BLaER1 (cell line): ENCODE data around the gene ASB13.

Experiments used
- H3K27ac ChIP-seq: shearing (Covaris generic); formaldehyde crosslinking; 2 replicates; pipeline ENCODE4 v1.8.1; 2022
- H3K27me3 ChIP-seq: shearing (Covaris generic); formaldehyde crosslinking; 2 replicates; pipeline ENCODE4 v1.8.1; 2022
- H3K36me3 ChIP-seq: shearing (Covaris generic); formaldehyde crosslinking; 2 replicates; pipeline ENCODE4 v1.8.1; 2022
- H3K4me1 ChIP-seq: shearing (Covaris generic); formaldehyde crosslinking; 2 replicates; pipeline ENCODE4 v1.8.1; 2022
- H3K4me2 ChIP-seq: shearing (Covaris generic); formaldehyde crosslinking; 2 replicates; pipeline ENCODE4 v1.8.1; 2022
- H3K4me3 ChIP-seq: shearing (Covaris generic); formaldehyde crosslinking; 2 replicates; pipeline ENCODE4 v1.8.1; 2022
- H3K9ac ChIP-seq: shearing (Covaris generic); formaldehyde crosslinking; 2 replicates; pipeline ENCODE4 v1.8.1; 2022
- H3K9me3 ChIP-seq: shearing (Covaris generic); formaldehyde crosslinking; 2 replicates; pipeline ENCODE4 v1.8.1; 2022
- H4K20me1 ChIP-seq: shearing (Covaris generic); formaldehyde crosslinking; 2 replicates; pipeline ENCODE4 v1.8.1; 2022
- Cebpa-rat ChIP-seq: shearing (Covaris generic); IDR thresholded peaks from 2 replicates; pipeline ENCODE4 v1.8.1; 2022

ASB13 gene, protein sequence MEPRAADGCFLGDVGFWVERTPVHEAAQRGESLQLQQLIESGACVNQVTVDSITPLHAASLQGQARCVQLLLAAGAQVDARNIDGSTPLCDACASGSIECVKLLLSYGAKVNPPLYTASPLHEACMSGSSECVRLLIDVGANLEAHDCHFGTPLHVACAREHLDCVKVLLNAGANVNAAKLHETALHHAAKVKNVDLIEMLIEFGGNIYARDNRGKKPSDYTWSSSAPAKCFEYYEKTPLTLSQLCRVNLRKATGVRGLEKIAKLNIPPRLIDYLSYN

DNA sequence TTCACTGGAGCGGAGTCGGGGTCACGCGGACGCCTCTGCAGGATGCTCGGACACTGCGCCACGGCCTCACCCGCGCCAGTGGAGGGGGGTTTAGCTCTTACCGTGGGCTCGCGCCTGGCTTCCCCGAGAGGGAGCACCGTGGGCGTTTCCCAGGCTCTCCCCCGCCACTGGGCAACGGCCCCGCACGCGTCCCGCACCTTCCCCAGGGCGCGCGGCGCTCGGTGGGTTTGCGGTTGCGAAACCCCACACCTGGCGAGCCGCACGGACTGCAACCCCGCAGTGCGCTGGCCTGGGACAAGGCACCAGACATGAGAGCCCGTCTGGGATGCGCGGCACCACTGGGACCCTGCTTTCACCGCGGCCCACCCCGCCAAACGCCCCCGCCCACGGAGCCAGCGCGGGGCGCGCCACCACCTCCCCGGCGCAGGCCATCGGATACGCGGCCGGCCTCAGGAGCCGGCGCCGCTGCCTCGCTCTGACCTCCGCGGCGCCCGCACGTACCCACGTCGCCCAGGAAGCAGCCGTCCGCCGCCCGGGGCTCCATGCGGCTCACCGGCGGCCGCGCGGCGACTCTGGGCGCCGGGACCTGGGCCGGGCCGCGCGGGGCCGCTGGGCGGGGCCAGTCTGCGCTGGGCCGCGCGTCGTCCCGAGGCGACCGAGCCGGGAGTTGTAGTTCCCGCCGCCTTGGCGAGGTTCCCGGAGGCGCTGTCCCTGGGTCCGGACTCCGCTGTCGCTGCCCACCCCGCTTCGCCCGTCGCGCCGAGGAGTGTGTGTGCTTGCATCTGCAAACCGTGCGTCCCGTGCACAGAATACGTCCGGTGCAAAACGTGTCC lies at the start of gene ASB13:
TSS of gene ASB13 (minus strand) at position 588 of the 833 bp plus-strand sequence. CDS start at position 544, 44 bp downstream.
- Histone ChIP-seq H3K27ac (peak within 1 kb of the TSS; percentile 62), H3K4me1 (peaks cover 29% of the 10 kb centered on the region), H3K4me3 (peak within 1 kb of the TSS; percentile 76), H3K27me3 (peaks cover 29% of the 10 kb centered on the region), H3K9me3 (no peaks in the 10 kb centered on the region), H3K36me3 (no peaks in the 10 kb centered on the region), H3K9ac (peak within 1 kb of the TSS; percentile 74), H4K20me1 (peaks cover 11% of the 10 kb centered on the region), H3K4me2 (peak within 1 kb of the TSS; percentile 80)
- no peak for TF ChIP-seq Cebpa-rat

DNA sequence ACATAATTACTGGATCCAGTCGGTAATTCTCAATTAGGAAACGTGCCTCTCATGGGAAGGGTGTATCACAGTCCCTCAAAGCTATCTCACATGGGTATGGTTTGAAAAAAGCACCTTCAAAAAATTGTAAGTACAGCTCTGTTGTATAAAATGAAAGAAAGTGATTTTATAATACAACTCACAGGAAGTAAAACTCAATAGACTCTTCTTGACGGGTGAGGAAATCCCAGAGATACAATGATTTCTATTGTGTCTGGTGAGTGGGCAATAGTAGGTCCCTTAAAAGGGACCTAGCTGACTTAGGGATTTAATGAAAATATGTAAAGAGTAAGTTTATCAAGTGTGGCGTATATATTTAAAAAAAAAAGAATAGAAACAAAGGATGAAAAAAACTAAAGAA lies 45.2 kb upstream of the ASB13 start:
- H3K9ac ChIP-seq, result no peak overlapping the region
- peaks cover 75% of the 10 kb centered on the region for H4K20me1 ChIP-seq
- H3K4me2 ChIP-seq, result peak overlapping the region; percentile 66
- peaks cover 30% of the 10 kb centered on the region for H3K4me1 ChIP-seq
- no peak for TF ChIP-seq Cebpa-rat
- H3K36me3 ChIP-seq, result peaks cover 4% of the 10 kb centered on the region; the same call in 1 of the 2 replicates
- no peak overlapping the region for H3K27ac ChIP-seq
- H3K4me3 ChIP-seq, result no peak overlapping the region
- peaks cover 4% of the 10 kb centered on the region; the same call in 1 of the 2 replicates for H3K9me3 ChIP-seq
- no peaks in the 10 kb centered on the region for H3K27me3 ChIP-seq

DNA sequence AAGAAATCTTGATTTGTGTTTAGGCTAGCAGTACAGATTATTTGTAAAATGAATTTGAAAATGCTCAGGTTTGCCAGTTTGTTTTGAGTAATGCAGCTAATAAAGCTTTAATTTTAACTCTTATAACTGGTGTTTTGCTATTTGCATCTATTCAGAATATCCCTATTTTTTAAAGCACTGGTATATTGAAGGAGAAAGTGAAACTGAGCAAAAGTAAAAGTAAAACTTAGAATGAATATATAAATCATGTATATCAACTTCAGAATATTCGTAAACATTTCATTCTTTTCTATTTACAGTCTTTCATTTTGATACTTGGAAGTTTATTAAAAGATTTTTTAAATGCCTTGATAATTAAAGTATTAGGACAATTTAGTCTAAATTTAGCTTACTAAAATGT lies 44.5 kb upstream of the ASB13 start:
- Histone ChIP-seq H3K27ac (no peak overlapping the region), H3K4me3 (no peak overlapping the region), H3K36me3 (peaks cover 4% of the 10 kb centered on the region; the same call in 1 of the 2 replicates), H3K4me2 (peak overlapping the region; percentile 66), H3K4me1 (peaks cover 30% of the 10 kb centered on the region), H3K27me3 (no peaks in the 10 kb centered on the region), H3K9me3 (peaks cover 10% of the 10 kb centered on the region; the same call in 1 of the 2 replicates), H3K9ac (no peak overlapping the region), H4K20me1 (peaks cover 75% of the 10 kb centered on the region)
- TF ChIP-seq Cebpa-rat, result no peak

DNA sequence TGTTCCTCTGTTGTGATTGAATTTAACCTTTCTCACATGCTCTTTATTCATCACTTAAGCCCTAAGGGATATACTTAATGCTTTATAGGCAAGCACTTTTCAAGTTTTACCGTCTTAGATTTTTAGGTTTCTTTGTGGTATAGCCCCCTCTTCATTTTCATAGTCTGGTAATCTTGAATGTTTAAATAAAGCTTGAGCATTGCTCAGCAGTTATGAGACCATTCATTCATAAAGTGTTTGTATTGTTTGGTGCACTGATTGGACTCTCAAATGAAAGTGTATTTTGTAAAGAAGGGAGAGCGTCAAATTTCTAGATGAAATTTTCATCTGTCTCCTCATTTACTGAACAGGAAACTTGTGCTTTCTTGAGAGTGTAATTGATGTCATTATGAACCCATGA lies 43.5 kb upstream of the ASB13 start:
- Histone ChIP-seq H3K27ac (no peak overlapping the region), H3K4me2 (peak overlapping the region; percentile 66), H3K4me1 (peaks cover 30% of the 10 kb centered on the region), H3K9ac (no peak overlapping the region), H4K20me1 (peaks cover 72% of the 10 kb centered on the region), H3K9me3 (peaks cover 10% of the 10 kb centered on the region; the same call in 1 of the 2 replicates), H3K27me3 (no peaks in the 10 kb centered on the region), H3K4me3 (no peak overlapping the region), H3K36me3 (peaks cover 3% of the 10 kb centered on the region; the same call in 1 of the 2 replicates)
- no peak for TF ChIP-seq Cebpa-rat

DNA sequence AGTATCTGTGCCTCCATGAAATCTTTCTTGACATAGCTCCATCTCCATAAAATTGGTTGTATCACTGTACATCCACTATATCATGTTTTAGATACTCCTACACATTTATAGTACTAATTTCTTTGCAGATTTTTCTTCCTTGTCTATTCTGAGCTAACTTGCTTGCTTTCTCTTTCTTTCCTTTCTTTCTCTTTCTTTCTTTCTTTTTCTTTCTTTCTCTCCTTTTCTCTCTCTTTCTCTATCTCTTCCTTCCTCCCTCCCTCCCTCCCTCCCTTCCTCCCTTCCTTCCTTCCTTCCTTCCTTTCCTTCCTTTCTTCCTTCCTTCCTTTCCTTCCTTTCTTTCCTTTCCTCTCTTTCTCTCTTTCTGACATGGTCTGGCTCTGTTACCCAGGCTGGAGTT lies 42.0 kb upstream of the ASB13 start:
- Histone ChIP-seq H3K4me1 (peaks cover 30% of the 10 kb centered on the region), H3K4me2 (no peak overlapping the region), H3K36me3 (no peaks in the 10 kb centered on the region; the same call in 1 of the 2 replicates), H3K27ac (no peak overlapping the region), H3K4me3 (no peak overlapping the region), H3K27me3 (no peaks in the 10 kb centered on the region), H4K20me1 (peaks cover 69% of the 10 kb centered on the region; the same call in 1 of the 2 replicates), H3K9me3 (peaks cover 15% of the 10 kb centered on the region), H3K9ac (no peak overlapping the region)
- TF ChIP-seq Cebpa-rat, result no peak

DNA sequence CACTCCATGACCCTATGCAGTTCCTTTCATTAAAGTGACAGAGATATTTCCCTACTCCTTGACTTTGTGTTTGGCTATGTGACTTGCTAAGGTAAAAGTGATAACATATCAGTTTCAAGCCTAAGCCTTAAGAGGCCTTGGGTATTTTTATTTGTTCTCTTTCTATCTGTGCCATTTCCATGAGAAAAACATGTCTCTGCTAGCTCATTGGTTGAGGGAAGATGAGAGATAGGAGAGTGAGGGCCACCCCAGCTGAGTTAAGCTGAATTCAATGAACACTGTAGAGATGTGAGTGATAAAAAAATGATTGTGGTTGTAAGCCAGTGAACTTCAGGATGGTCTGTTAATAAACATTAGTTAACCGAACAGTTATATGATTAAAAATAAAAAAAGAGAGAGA lies 31.7 kb upstream of the ASB13 start:
- Histone ChIP-seq H3K27me3 (no peaks in the 10 kb centered on the region), H3K27ac (no peak overlapping the region), H3K9me3 (peaks cover 52% of the 10 kb centered on the region), H3K4me2 (no peak overlapping the region), H3K9ac (no peak overlapping the region), H3K4me3 (no peak overlapping the region), H4K20me1 (peaks cover 97% of the 10 kb centered on the region), H3K36me3 (peaks cover 17% of the 10 kb centered on the region), H3K4me1 (peaks cover 29% of the 10 kb centered on the region)
- TF ChIP-seq Cebpa-rat, result no peak

DNA sequence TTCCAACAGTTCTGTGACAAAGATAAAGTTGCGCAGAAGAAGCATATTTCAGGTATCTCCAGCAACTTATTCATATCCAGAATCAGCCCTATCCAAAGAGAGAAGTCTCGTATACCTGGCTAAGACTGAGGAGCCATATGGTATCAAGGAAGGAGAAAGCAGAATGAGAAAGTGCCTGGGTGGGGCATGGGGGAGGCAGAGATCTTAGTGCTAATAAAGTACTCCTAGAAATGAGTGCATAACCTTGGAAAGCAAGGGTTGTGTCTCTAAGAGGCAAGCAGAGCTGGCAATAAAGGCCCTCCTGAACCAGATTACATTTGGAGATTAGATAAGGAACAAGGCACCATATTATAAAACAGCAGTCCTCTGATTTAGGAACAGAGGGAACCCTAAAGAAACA lies 30.9 kb upstream of the ASB13 start:
- no peak for TF ChIP-seq Cebpa-rat
- Histone ChIP-seq H3K4me2 (no peak overlapping the region), H4K20me1 (peaks cover 97% of the 10 kb centered on the region), H3K4me1 (peaks cover 35% of the 10 kb centered on the region), H3K4me3 (no peak overlapping the region), H3K27ac (no peak overlapping the region), H3K9me3 (peaks cover 52% of the 10 kb centered on the region), H3K27me3 (no peaks in the 10 kb centered on the region), H3K36me3 (peaks cover 25% of the 10 kb centered on the region), H3K9ac (no peak overlapping the region)

DNA sequence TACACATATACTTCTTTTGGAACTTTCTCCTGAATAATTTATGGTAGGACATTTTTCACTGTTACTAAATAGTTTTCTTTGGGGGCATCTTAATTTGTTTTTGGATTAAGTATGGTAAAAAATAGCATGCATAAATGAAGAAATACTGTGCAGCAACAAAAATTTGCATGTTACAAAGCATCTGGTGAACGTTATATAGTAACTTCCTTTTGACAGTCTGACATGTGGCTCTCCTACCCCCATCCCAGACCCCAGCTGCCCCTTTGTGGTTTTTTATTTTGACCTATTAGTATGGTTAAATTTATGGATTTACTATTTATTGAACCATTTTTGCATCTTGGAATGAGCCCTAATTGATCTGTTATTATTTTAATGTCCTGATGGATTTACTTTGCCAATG lies 28.2 kb upstream of the ASB13 start:
- no peak for TF ChIP-seq Cebpa-rat
- Histone ChIP-seq H4K20me1 (peaks cover 81% of the 10 kb centered on the region), H3K36me3 (peaks cover 26% of the 10 kb centered on the region), H3K4me1 (peaks cover 35% of the 10 kb centered on the region), H3K27me3 (no peaks in the 10 kb centered on the region), H3K27ac (0 out of 2 replicates have a peak overlapping the region, but pooled peaks have one; percentile 26), H3K9ac (no peak overlapping the region), H3K4me3 (no peak overlapping the region), H3K9me3 (peaks cover 52% of the 10 kb centered on the region), H3K4me2 (peak overlapping the region; percentile 63)

DNA sequence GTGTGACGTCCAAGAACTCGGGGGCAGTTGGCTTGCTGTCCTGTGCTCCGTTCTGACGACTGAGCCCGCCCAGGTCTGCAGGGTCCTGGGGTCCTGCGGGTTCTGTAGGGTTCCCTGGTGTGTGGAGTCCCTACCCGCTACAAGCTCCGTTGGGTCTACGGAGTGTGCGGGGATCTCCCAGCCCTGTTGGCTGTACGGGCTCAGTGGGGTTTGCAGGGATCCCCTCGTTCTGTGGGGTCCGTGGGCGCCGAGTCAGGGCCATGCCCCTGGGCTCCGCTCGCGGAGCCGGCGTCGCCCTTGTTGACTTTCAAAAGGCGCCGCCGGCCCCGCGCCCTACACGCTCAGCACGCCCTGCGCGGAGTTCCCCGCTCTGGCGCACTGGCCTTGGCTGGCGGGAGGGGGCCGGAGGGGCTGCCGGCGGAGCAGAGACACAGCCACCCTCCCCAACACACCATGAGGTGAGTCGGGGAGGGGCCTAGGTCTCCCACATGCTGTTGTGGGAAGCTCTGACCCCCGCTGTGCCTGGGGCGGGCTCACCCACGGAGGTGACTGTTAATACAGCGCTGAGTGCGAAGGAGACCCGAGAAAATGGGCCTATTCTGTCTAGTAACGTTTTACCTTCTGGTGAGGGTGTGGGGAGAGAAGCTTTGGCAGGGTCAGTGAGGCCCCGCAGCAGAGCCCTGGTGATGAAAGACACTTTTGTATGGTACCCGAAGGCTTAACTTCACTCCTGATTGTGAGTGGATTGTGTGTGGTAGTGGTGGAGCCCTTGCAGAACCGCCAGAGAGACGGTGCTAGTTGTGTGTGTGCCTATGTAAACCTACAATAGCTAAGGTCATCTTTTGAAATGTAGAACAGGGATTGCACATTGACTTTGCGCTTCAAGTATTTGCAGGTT lies 26.3 kb upstream of the ASB13 start:
- TF ChIP-seq Cebpa-rat, result no peak
- H4K20me1 ChIP-seq, result peaks cover 83% of the 10 kb centered on the region
- H3K27ac ChIP-seq, result no peak overlapping the region
- H3K9ac ChIP-seq, result no peak overlapping the region
- H3K36me3 ChIP-seq, result peaks cover 33% of the 10 kb centered on the region
- H3K4me2 ChIP-seq, result peak overlapping the region; percentile 26; the same call in 1 of the 2 replicates
- H3K9me3 ChIP-seq, result peaks cover 42% of the 10 kb centered on the region
- no peaks in the 10 kb centered on the region for H3K27me3 ChIP-seq
- H3K4me3 ChIP-seq, result no peak overlapping the region
- peaks cover 41% of the 10 kb centered on the region for H3K4me1 ChIP-seq
